OCI-LY7 (cell line): Measurements from ENCODE around the gene SPON1. TPM values are rescaled to one million over a fixed set of nuclear protein-coding genes. Genes with fewer than 3 reads are reported as not detected.

ENCODE experiments used
- BruUV-seq: library from RNA; stranded (reverse); fragments of 400-500 nt; replicated peaks from 2 replicates; lab custom pipeline; 2021; lab: Mats Ljungman, UMichigan
- CTCF ChIA-PET: fragments of 300-600 bp; sonication (Branson Sonifier 250); formaldehyde crosslinking; loops from one replicate; lab custom pipeline; 2022; ENCODE audit warnings: antibody characterized with exemption; ENCODE audit not compliant: unreplicated experiment; lab: Charles Lee
- POLR2A ChIA-PET: fragments of 300-600 bp; sonication (Branson Sonifier 250); formaldehyde crosslinking; loops from one replicate; lab custom pipeline; 2022; ENCODE audit warnings: antibody characterized with exemption; lab: Charles Lee
- DNase-seq: peaks from one replicate; pipeline ENCODE4 v3.0.0-alpha.2; 2015; ENCODE audit warnings: low spot score
- H2AFZ ChIP-seq: fragments of 200-600 bp; sonication (generic), shearing (Covaris generic); 2 replicates; pipeline ENCODE4 v1.6.1; 2014; ENCODE audit warnings: mild to moderate bottlenecking, antibody characterized with exemption, low read length, moderate library complexity
- H3K27ac ChIP-seq: fragments of 200-600 bp; sonication (generic); 2 replicates; pipeline ENCODE4 v1.5.1; 2014; ENCODE audit warnings: mixed run types, low read depth, mild to moderate bottlenecking, moderate library complexity, low read length, inconsistent platforms; ENCODE audit not compliant: poor library complexity, severe bottlenecking
- H3K36me3 ChIP-seq: fragments of 200-600 bp; sonication (generic); 2 replicates; pipeline ENCODE4 v1.6.1; 2014; ENCODE audit warnings: mild to moderate bottlenecking, antibody characterized with exemption, low read length, moderate library complexity, mixed read lengths; ENCODE audit not compliant: insufficient read depth
- H3K4me1 ChIP-seq: fragments of 200-600 bp; sonication (generic); 2 replicates; pipeline ENCODE4 v1.5.1; 2014; ENCODE audit warnings: mild to moderate bottlenecking, low read length; ENCODE audit not compliant: insufficient read depth, poor library complexity, severe bottlenecking
- H3K4me2 ChIP-seq: fragments of 200-600 bp; sonication (generic); 2 replicates; pipeline ENCODE4 v1.6.1; 2014; ENCODE audit warnings: mild to moderate bottlenecking, low read length
- H3K4me3 ChIP-seq: fragments of 200-600 bp; sonication (generic); 2 replicates; pipeline ENCODE4 v1.5.1; 2014; ENCODE audit warnings: mild to moderate bottlenecking, low read depth, low read length; ENCODE audit not compliant: poor library complexity, severe bottlenecking
- H3K79me2 ChIP-seq: fragments of 200-600 bp; sonication (generic); 2 replicates; pipeline ENCODE4 v1.6.1; 2016; ENCODE audit warnings: low read depth, mild to moderate bottlenecking, low read length, moderate library complexity, mixed read lengths; ENCODE audit not compliant: insufficient read depth
- H3K9me2 ChIP-seq: fragments of 200-600 bp; sonication (generic); 2 replicates; pipeline ENCODE4 v1.6.1; 2016; ENCODE audit warnings: mild to moderate bottlenecking, low read length, mixed read lengths; ENCODE audit not compliant: insufficient read depth
- H3K9me3 ChIP-seq: fragments of 200-600 bp; sonication (generic); 2 replicates; pipeline ENCODE4 v1.6.1; 2014; ENCODE audit warnings: mild to moderate bottlenecking, mixed run types, low read length, mixed read lengths
- H4K20me1 ChIP-seq: fragments of 200-600 bp; sonication (generic); 2 replicates; pipeline ENCODE4 v1.6.1; 2014; ENCODE audit warnings: mild to moderate bottlenecking, antibody characterized with exemption, low read length, moderate library complexity, mixed read lengths; ENCODE audit not compliant: insufficient read depth
- CTCF ChIP-seq: fragments of 200-600 bp; sonication (generic); conservative IDR thresholded peaks from 2 replicates; pipeline ENCODE4 v1.5.1; 2014; ENCODE audit warnings: mild to moderate bottlenecking, antibody characterized with exemption, low read length, moderate library complexity, mixed read lengths
- EZH2phosphoT487 ChIP-seq: fragments of 200-600 bp; sonication (generic); IDR thresholded peaks from 2 replicates; pipeline ENCODE4 v1.6.1; 2018; ENCODE audit warnings: low read depth, borderline replicate concordance, mild to moderate bottlenecking, mixed run types, antibody characterized with exemption, low read length, moderate library complexity, mixed read lengths
- intact Hi-C: fragments of 100-400 bp; cut with micrococcal nuclease; formaldehyde crosslinking; loops from one replicate; pipeline ENCODE4 v1.10.0; 2022; ENCODE audit not compliant: unreplicated experiment
- total RNA-seq, 2 experiments: library from RNA; depleted of rRNA in 1 of 2; stranded (reverse); fragments of >200 nt in 1 of 2; shearing (Covaris generic) in 1 of 2; gene quantifications; 2 replicates each; pipeline ENCODE4 v1.2.3, GENCODE V29; 2014 to 2022

The SPON1 gene
- total RNA-seq, 2 experiments from 2014 or later: 0.38 TPM; not detected in 1

DNA sequence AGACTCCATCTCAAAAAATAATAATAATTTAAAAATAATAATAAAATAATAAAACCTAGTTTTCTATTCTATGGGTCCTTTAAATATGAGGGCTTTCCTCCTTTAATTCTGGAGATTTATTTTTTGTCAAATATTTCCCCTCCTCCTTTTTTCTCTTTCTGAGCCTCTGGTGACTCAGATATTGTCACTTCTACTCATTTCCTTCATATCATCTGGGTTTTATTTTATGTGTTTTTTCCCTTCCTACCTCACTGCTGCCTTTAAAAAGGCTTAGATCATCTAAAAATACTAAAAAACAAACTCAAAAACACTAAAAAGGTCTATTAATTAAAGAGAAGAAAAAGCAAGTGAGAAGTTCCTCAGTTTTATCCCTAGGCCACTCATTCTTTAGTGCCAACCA, 138.9 kb downstream of the SPON1 start:
- CTCF ChIA-PET: no interaction called here
- DNase-seq: no peak
- Histone ChIP-seq H3K4me2 (no peak overlapping the region), H3K79me2 (no peaks in the 10 kb centered on the region), H3K4me1 (no peaks in the 10 kb centered on the region), H3K27ac (no peak overlapping the region), H2AFZ (no peak overlapping the region), H4K20me1 (no peaks in the 10 kb centered on the region), H3K9me2 (no peaks in the 10 kb centered on the region), H3K9me3 (no peaks in the 10 kb centered on the region), H3K36me3 (no peaks in the 10 kb centered on the region), H3K4me3 (no peak overlapping the region)
- BruUV-seq: no TSS peak
- no peak for TF ChIP-seq CTCF
- no peak for TF ChIP-seq EZH2phosphoT487
- POLR2A ChIA-PET: no interaction called here
- intact Hi-C loops: no loop called here

DNA sequence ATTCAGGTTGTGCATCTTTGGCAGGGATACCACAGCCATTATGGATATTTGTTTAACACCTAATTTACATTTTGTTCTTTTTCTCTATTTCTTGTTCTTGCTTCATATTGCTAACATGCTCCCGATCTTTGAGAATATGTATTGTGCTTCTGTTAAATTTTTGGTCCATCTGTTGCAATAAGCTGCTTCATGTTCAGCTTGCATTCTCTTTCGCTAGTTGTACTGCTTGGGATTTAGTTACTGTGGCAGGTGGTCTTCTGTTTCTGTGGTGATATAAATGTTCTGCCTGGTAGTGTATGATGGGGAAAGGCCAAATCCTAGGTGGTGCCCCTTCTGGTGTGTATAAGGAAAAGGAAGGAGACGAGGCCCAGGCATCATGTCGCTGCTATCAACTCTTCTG, 140.2 kb downstream of the SPON1 start:
- no peaks in the 10 kb centered on the region for H3K9me2 ChIP-seq
- no peaks in the 10 kb centered on the region for H3K79me2 ChIP-seq
- no peak for TF ChIP-seq CTCF
- TF ChIP-seq EZH2phosphoT487: no peak
- no peaks in the 10 kb centered on the region for H3K36me3 ChIP-seq
- no peak for DNase-seq
- H3K4me3 ChIP-seq: no peak overlapping the region
- CTCF ChIA-PET: no interaction called here
- H3K27ac ChIP-seq: no peak overlapping the region
- POLR2A ChIA-PET: no interaction called here
- no peaks in the 10 kb centered on the region for H3K4me1 ChIP-seq
- no peak overlapping the region for H2AFZ ChIP-seq
- H3K4me2 ChIP-seq: no peak overlapping the region
- no TSS peak for BruUV-seq
- intact Hi-C loops: no loop called here
- no peaks in the 10 kb centered on the region for H4K20me1 ChIP-seq
- no peaks in the 10 kb centered on the region for H3K9me3 ChIP-seq

- intact Hi-C loops: no loop called here
- Histone ChIP-seq H3K4me1 (no peaks in the 10 kb centered on the region), H4K20me1 (no peaks in the 10 kb centered on the region), H3K36me3 (no peaks in the 10 kb centered on the region), H3K4me3 (no peak overlapping the region), H2AFZ (no peak overlapping the region), H3K9me3 (no peaks in the 10 kb centered on the region), H3K4me2 (no peak overlapping the region), H3K9me2 (no peaks in the 10 kb centered on the region), H3K79me2 (no peaks in the 10 kb centered on the region), H3K27ac (no peak overlapping the region)
- TF ChIP-seq EZH2phosphoT487 (no peak), CTCF (no peak)
- ChIA-PET POLR2A (no interaction called here), CTCF (no interaction called here)
- no TSS peak for BruUV-seq
- DNase-seq: no peak
Observed at GRCh38 chr11:14105446-14105845, 142.9 kb downstream of the SPON1 start.
